GM12878 (cell line): ENCODE measurements around the gene CLEC1A. TPM values are rescaled to one million over a fixed set of nuclear protein-coding genes. Genes with fewer than 3 reads are reported as not detected.

Experiments
- ATAC-seq: fragments of 200-7000 bp; cut with Tn5 transposase; 3 replicates; pipeline ENCODE4 v1.9.1; 2020; ENCODE audit warnings: mild to moderate bottlenecking, moderate library complexity
- BruUV-seq: library from RNA; stranded (reverse); fragments of 400-500 nt; replicated peaks from 2 replicates; lab custom pipeline; 2021; lab: Mats Ljungman, UMichigan
- CTCF ChIA-PET: fragments of 300-600 bp; sonication (Branson Sonifier 250); formaldehyde crosslinking; extraction: SDS; loops from one replicate; lab custom pipeline; 2021; ENCODE audit warnings: inconsistent platforms; lab: Yijun Ruan, JAX
- POLR2A ChIA-PET: fragments of 350-600 bp; formaldehyde crosslinking; extraction: SDS; loops from one replicate; lab custom pipeline; 2021; ENCODE audit warnings: inconsistent platforms; lab: Charles Lee
- RAD21 ChIA-PET: fragments of 300-600 bp; sonication (Branson Sonifier 250); formaldehyde crosslinking; loops from one replicate; lab custom pipeline; 2023; ENCODE audit warnings: antibody characterized with exemption; ENCODE audit not compliant: unreplicated experiment; lab: Charles Lee
- SMC1A ChIA-PET: fragments of 300-600 bp; sonication (Branson Sonifier 250); formaldehyde crosslinking; loops from one replicate; lab custom pipeline; 2023; ENCODE audit not compliant: unreplicated experiment, uncharacterized antibody; lab: Charles Lee
- DNase-seq: peaks from one replicate; pipeline ENCODE4 v3.0.0-alpha.2; 2011; ENCODE audit warnings: low read depth, low spot score
- FAIRE-seq: peaks from 3 replicates; lab custom pipeline; 2011; peaks lifted over from hg19 to GRCh38; lab: Jason Lieb, UNC
- H2AFZ ChIP-seq: 2 replicates; pipeline ENCODE4 v1.6.0; 2011; ENCODE audit warnings: low read depth, low read length, control low read depth; ENCODE audit not compliant: control insufficient read depth
- H3K27ac ChIP-seq: 2 replicates; pipeline ENCODE4 v1.5.1; 2011; ENCODE audit warnings: control low read depth; ENCODE audit not compliant: control insufficient read depth, insufficient read depth
- H3K27me3 ChIP-seq, 2 experiments: replicated peaks in 1 of 2; 2 replicates each; pipeline versions ENCODE4 v1.6.0 to v1.6.1; 2011; ENCODE audit warnings: low read length in 1 of 2; ENCODE audit not compliant: control insufficient read depth in 2 of 2, insufficient read depth in 2 of 2
- H3K36me3 ChIP-seq, 2 experiments: 2 replicates each; pipeline ENCODE4 v1.5.1; 2011; ENCODE audit warnings: low read length in 1 of 2; ENCODE audit not compliant: control insufficient read depth in 2 of 2, insufficient read depth in 2 of 2
- H3K4me1 ChIP-seq: 2 replicates; pipeline ENCODE4 v1.6.1; 2011; ENCODE audit warnings: mild to moderate bottlenecking, low read length, moderate library complexity, mixed read lengths; ENCODE audit not compliant: control insufficient read depth, insufficient read depth
- H3K4me2 ChIP-seq: 2 replicates; pipeline ENCODE4 v1.6.0; 2011; ENCODE audit warnings: control low read depth; ENCODE audit not compliant: control insufficient read depth, insufficient read depth
- H3K4me3 ChIP-seq: fragments of 200-600 bp; sonication (generic); 2 replicates; pipeline ENCODE4 v1.5.1; 2016
- H3K79me2 ChIP-seq: 2 replicates; pipeline ENCODE4 v1.6.0; 2011; ENCODE audit warnings: low read length; ENCODE audit not compliant: control insufficient read depth, insufficient read depth
- H3K9ac ChIP-seq: 2 replicates; pipeline ENCODE4 v1.8.0; 2011; ENCODE audit warnings: low read length, control low read depth, mixed read lengths; ENCODE audit not compliant: control insufficient read depth, insufficient read depth
- H3K9me3 ChIP-seq: replicated peaks from 3 replicates; pipeline ENCODE4 v1.5.1; 2011; ENCODE audit warnings: mild to moderate bottlenecking, low read length; ENCODE audit not compliant: control insufficient read depth, insufficient read depth
- H4K20me1 ChIP-seq: 2 replicates; pipeline ENCODE4 v1.6.0; 2011; ENCODE audit not compliant: control insufficient read depth, insufficient read depth
- BACH1 ChIP-seq: fragments of 450-650 bp; IDR thresholded peaks from 2 replicates; pipeline ENCODE4 v1.6.1; 2017; ENCODE audit warnings: mild to moderate bottlenecking, borderline replicate concordance
- CHD4 ChIP-seq: fragments of 200-600 bp; sonication (generic); IDR thresholded peaks from 2 replicates; pipeline ENCODE4 v1.6.1; 2016; ENCODE audit warnings: mild to moderate bottlenecking
- HCFC1 ChIP-seq: fragments of 150-350 bp; IDR thresholded peaks from 2 replicates; pipeline ENCODE4 v1.6.1; 2014; ENCODE audit warnings: low read length
- IRF3 ChIP-seq: fragments of 450-650 bp; IDR thresholded peaks from 2 replicates; pipeline ENCODE4 v1.6.1; 2014; ENCODE audit warnings: mild to moderate bottlenecking
- MEF2B ChIP-seq: fragments of 450-650 bp; IDR thresholded peaks from 2 replicates; pipeline ENCODE4 v1.6.1; 2018; ENCODE audit warnings: mild to moderate bottlenecking, moderate library complexity; ENCODE audit not compliant: partially characterized antibody, poor library complexity, severe bottlenecking
- NRF1 ChIP-seq: conservative IDR thresholded peaks from 2 replicates; pipeline ENCODE4 v1.6.1; 2011; ENCODE audit warnings: mild to moderate bottlenecking, low read depth, low read length, improper control_type of control experiment
- PAX5 ChIP-seq: IDR thresholded peaks from 2 replicates; pipeline ENCODE4 v1.6.1; 2011; ENCODE audit warnings: low read depth, low read length, borderline replicate concordance
- POLR2AphosphoS2 ChIP-seq: IDR thresholded peaks from 2 replicates; pipeline ENCODE4 v1.6.1; 2011; ENCODE audit warnings: low read depth, mild to moderate bottlenecking, low read length, improper control_type of control experiment, moderate library complexity
- RUNX3 ChIP-seq: IDR thresholded peaks from 2 replicates; pipeline ENCODE4 v1.6.1; 2012; ENCODE audit warnings: low read length, inconsistent platforms
- TARDBP ChIP-seq: IDR thresholded peaks from 2 replicates; pipeline ENCODE4 v1.6.1; 2016; ENCODE audit warnings: borderline replicate concordance
- WGBS: methylation state at CpG from one replicate; pipeline ENCODE4 v1.1.6; 2016; ENCODE audit warnings: low lambda C conversion rate; ENCODE audit not compliant: insufficient replicate concordance, insufficient coverage; ENCODE audit errors: missing lambda C conversion rate; 5-methylcytosine and 5-hydroxymethylcytosine counted together
- in situ Hi-C: fragments of 300-500 bp; cut with MboI; formaldehyde crosslinking; loops from 9 replicates; pipeline ENCODE4 v1.14.3; 2018; ENCODE audit warnings: mixed read lengths
- intact Hi-C: fragments of 100-400 bp; cut with micrococcal nuclease; formaldehyde crosslinking; loops from one replicate; pipeline ENCODE4 v1.14.2; 2022; ENCODE audit not compliant: unreplicated experiment
- polyA plus RNA-seq, 11 experiments: library from polyadenylated mRNA; depleted of rRNA in 4 of 11; unstranded in 6 of 11; stranded (reverse) in 5 of 11; fragments of >200 nt; fragmentation: Nextera tagmentation in 4 of 11; fragmentation: Illumina TruSeq in 1 of 11; extraction: Ambion mirVana in 4 of 11; extraction: Trizol in 1 of 11; gene quantifications; 1 replicate in 1 of 11; 2 replicates in 10 of 11; pipeline versions ENCODE4 v1.2.1 to v1.2.3, GENCODE V29; 2011 to 2016; ENCODE audit warnings: inconsistent platforms in 2 of 11, missing spikeins in 2 of 11, low read depth in 1 of 11
- total RNA-seq, 4 experiments: library from RNA; depleted of rRNA in 3 of 4; stranded (reverse); fragments of >200 nt in 3 of 4; fragmentation: Illumina TruSeq in 1 of 4; extraction: Trizol in 1 of 4; gene quantifications; 2 replicates each; pipeline versions ENCODE4 v1.2.1 to v1.2.3, GENCODE V29; 2013 to 2021

CLEC1A gene
- total and polyA plus RNA-seq, 10 of the 15 experiments (the other 5 are each of a cell fraction or from before 2014, with no cell fraction given), result not detected

- ChIA-PET SMC1A (no interaction called here), POLR2A (no interaction called here), RAD21 (no interaction called here), CTCF (no interaction called here)
- Histone ChIP-seq H2AFZ (no peak overlapping the region), H3K79me2 (no peaks in the 10 kb centered on the region), H4K20me1 (no peaks in the 10 kb centered on the region), H3K27me3 (no peaks in the 10 kb centered on the region), H3K4me2 (no peak overlapping the region), H3K9me3 (no peaks in the 10 kb centered on the region), H3K27ac (no peak overlapping the region), H3K4me1 (no peaks in the 10 kb centered on the region), H3K9ac (no peak overlapping the region), H3K36me3 (no peaks in the 10 kb centered on the region), H3K4me3 (no peak overlapping the region)
- TF ChIP-seq BACH1 (no peak), IRF3 (no peak), CHD4 (no peak), PAX5 (no peak), POLR2AphosphoS2 (no peak), MEF2B (no peak)
- 68% methylated on average over 5 of the region's 5 CpGs for WGBS
- DNase-seq (no peak), FAIRE-seq (no peak), ATAC-seq (no peak)
- intact Hi-C loops (no loop called here), in situ Hi-C loops (no loop called here)
- no TSS peak for BruUV-seq
These were observed 40.4 kb downstream of the CLEC1A start for GRCh38 chr12:10058387-10058786.

GRCh38 chr12:10052193-10052913 is 46.4 kb downstream of the CLEC1A start:
- in situ Hi-C loops, result no loop called here
- no peaks in the 10 kb centered on the region for H3K36me3 ChIP-seq
- CTCF ChIA-PET, result no interaction called here
- DNase-seq (peak; percentile 26), FAIRE-seq (peak; percentile 65), ATAC-seq (no peak)
- no peaks in the 10 kb centered on the region for H3K9me3 ChIP-seq
- peaks cover 9% of the 10 kb centered on the region for H3K4me1 ChIP-seq
- POLR2A ChIA-PET, result no interaction called here
- H3K27ac ChIP-seq, result no peak overlapping the region
- SMC1A ChIA-PET, result no interaction called here
- peak overlapping the region; percentile 11 for H3K4me3 ChIP-seq
- peak overlapping the region; percentile 43 for H3K4me2 ChIP-seq
- BruUV-seq, result no TSS peak
- H3K9ac ChIP-seq, result no peak overlapping the region
- TF ChIP-seq NRF1, result no peak
- no peak for TF ChIP-seq HCFC1
- TF ChIP-seq TARDBP, result no peak
- 0 out of 2 replicates have a peak, but pooled peaks have one; percentile 13 for TF ChIP-seq RUNX3
- H3K27me3 ChIP-seq, result no peaks in the 10 kb centered on the region
- no peaks in the 10 kb centered on the region for H3K79me2 ChIP-seq
- intact Hi-C loops, result no loop called here
- RAD21 ChIA-PET, result no interaction called here
- 10% methylated on average over 7 of the region's 7 CpGs for WGBS
- H4K20me1 ChIP-seq, result no peaks in the 10 kb centered on the region
- H2AFZ ChIP-seq, result no peak overlapping the region
